Daoy (cell line): ENCODE data around the gene HAGHL. TPM values are rescaled to one million over a fixed set of nuclear protein-coding genes. Genes with fewer than 3 reads are reported as not detected.
"Not testable (repeated sequence)": the region's sequence is repeated elsewhere in the genome, so short reads cannot be mapped to it uniquely, and the experiment has no call there.

Experiments used
- DNase-seq: peaks from one replicate; pipeline ENCODE4 v3.0.0-alpha.2; 2015; ENCODE audit warnings: low read depth
- total RNA-seq: library from RNA; depleted of rRNA; stranded (reverse); fragments of >200 nt; shearing (Covaris generic); gene quantifications from 2 replicates; pipeline ENCODE4 v1.2.3, GENCODE V29; 2014

HAGHL gene
- total RNA-seq, 1 experiment from 2014 or later = 3.3 TPM

DNA sequence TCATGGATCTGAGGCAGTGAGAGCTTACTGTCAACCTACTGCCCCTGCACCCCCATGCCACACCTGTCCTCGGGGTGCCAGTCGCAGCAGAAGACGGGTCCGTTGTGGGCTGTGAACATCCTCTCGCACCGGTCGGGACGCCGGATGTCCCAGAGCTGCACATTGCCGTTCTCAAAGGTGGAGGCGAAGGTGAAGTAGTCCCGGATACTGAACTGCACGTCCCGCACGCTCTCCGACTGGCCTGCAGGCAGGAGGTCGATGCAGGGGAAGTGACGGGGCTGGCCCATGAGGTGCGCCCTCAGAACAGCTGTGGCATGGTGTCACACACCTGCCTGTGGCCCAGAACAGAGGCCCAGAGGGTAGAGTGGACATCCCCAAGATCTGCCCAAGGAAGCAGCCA is 39.4 kb upstream of the HAGHL start:
- no peak for DNase-seq

- no peak for DNase-seq
Observed at GRCh38 chr16:689175-689897, 37.6 kb upstream of the HAGHL start.

GRCh38 chr16:691242-691641 is 35.7 kb upstream of the HAGHL start:
- DNase-seq = not testable (repeated sequence)

GRCh38 chr16:692356-693108 is 34.4 kb upstream of the HAGHL start:
- DNase-seq = no peak

- DNase-seq = no peak
Observed at GRCh38 chr16:693364-693763, 33.5 kb upstream of the HAGHL start.

GRCh38 chr16:693766-694165 is 33.1 kb upstream of the HAGHL start:
- DNase-seq = no peak

DNA sequence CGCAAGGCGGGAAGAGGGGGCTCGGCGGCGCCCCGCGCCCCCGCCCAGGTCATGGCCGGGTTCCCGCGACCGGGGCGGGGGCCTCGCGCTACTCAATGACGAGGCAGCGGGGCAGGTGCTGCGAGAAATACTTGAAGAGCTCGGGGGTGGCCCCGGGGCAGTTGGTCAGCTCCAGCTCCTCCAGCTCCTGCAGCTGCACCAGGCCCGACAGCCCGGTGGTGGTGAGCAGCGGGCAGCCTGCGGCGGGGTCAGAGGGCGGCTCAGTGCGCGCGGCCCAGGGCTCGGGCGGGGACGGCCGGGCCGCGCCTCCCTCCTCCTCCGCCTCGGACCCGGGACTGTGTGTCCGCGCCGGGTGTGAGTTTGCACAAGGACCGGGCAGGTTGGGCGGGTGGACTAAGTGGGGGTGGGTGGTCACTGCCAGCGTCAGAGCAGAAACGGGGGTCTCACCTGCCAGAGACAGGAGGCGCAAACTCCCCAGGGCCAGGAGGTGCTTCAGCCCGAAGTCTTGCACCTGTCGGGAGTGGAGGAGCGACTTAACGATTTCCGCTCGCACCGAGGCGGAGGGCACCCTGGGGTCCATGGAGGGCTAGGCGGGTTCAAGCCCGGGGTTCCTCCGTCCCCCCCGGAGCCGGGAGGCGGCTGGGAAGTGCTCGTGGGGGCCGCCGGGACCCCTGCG is 32.6 kb upstream of the HAGHL start:
- DNase-seq = no peak

DNA sequence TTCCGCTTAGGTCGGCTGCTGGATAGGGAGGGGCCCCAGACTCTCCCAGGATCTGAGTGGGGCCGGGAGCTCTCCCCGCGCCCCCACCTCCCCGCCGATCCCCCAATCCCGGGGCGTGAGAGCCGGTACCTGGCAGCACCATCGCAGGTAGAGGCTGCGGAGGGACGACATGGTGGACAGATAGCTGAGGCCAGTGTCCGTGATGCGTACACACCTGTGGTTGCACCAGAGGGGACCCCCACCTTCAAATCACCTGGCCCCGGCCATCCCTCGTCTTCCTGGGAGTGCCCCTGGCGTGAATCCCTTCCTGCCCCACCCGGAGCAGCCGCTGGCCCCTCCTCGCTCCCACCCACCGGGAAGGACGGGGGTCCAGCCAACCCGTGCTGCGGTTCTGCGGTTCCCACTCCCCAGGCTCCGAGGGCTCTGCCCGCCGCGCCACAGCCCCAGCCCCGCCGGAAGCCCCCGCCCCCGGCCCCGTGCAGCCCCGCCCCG is 32.0 kb upstream of the HAGHL start:
- DNase-seq = no peak

- peak; percentile 57 for DNase-seq
Observed at GRCh38 chr16:695355-696089, 31.4 kb upstream of the HAGHL start.

GRCh38 chr16:698911-699671 is 27.8 kb upstream of the HAGHL start:
- DNase-seq = no peak

DNA sequence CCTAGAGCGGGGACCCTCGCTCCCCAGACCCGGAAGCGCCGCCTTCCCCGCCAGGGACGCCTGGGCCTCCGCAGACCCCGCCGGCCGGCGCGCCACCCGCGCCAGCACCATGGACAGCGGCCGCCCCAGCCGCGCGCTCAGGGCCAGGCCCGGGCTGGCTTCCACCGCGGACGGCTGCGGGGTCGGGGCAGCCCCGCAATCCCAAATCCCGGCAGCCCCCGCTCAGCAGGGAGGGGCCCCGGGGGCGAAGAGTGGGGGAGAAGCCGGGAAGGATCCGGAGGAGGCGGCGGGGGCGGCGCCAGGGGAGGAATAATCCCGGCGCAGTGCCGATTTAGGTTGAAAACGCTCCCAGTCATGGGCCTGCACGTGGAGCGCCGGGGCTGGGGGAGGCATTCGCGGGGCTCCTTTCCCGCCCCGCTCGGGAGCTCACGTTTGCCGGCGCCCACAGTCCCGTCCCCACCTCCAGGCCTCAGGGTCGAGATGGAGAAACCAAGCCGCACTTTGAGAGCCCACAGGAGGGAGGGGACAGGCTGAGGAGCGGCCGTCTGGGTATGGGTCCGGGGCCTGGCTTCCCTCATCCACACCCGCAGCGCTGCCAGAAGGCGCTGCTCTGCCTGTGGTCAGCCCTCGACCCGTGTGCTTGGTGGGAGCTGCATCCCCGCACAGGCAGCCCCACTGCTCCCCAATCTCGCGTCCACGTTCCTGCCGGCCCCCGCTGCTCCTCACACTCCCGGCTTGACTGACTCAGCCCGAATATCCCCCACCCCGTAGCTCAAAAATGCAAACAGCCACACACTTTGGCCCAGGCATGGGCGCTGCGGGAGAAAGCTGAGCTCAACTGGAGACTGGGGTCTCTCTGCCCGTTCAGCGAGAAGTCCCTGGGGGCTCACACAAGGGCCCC is 26.0 kb upstream of the HAGHL start:
- no peak for DNase-seq

DNA sequence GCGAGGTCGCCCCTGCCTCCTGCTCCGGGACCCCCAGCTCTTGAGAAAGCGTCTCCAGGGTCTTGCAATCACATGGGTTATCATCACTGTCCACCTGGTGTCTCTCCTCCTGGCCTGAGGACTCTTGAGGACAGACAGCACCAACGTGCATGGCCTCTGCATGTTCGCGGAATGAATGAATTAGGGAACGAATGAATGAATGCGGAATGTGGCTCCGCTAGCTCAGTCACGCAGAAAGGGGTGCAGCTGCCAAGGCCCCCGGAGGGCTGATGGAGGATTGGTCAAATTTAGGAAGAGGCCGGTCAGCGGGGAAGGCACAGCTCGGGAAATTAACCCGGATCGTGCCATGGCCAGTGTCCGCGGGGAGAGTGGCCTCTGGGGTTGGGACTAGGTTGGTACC is 24.6 kb upstream of the HAGHL start:
- DNase-seq = no peak

- DNase-seq = no peak
Observed at GRCh38 chr16:703406-703805, 23.5 kb upstream of the HAGHL start.

GRCh38 chr16:704047-704446 is 22.9 kb upstream of the HAGHL start:
- DNase-seq = no peak

- no peak for DNase-seq
Observed at GRCh38 chr16:704552-705380, 22.1 kb upstream of the HAGHL start.

DNA sequence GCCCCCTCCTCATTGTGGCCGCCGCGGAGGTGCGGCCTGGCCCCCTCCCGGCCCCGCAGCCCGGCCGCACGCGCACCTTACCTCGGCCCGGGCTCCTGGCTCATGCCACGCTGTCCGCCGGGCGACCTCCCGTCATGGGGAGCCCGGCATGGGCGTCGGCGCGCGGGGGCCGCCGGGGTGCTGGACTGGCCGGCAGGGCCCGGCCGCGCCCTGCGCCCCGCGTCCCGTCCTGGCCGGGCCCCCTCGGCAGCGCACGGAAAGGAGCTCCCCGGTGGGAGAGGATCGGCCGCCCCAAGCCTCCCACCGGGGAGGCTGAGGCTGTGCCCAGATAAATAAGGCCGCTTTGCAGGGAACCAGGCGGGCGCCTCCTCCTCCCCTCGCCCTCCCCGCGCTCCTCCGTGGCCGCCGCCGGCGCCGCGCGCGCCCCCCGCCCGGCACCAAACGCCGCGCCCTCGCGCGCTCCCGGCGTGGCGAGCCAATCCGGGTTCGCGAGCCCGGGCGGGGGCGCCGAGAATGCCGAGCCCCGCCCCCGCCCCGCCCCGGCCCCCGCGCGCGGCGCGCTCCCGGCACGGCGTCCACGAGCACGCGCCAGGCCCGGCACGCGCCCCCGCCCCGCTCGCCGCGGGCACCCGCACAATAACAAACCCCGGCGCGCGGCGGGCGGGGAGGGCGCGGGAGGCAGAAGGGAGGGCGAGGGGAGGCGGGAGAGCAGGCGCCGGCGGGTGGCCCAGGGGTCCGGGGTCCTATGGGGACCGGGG is 21.3 kb upstream of the HAGHL start, which contains the start of gene FBXL16:
TSS of gene FBXL16 (minus strand) at position 371 of the 758 bp plus-strand sequence. CDS start 8,396 bp downstream, outside the sequence.
- no peak for DNase-seq

DNA sequence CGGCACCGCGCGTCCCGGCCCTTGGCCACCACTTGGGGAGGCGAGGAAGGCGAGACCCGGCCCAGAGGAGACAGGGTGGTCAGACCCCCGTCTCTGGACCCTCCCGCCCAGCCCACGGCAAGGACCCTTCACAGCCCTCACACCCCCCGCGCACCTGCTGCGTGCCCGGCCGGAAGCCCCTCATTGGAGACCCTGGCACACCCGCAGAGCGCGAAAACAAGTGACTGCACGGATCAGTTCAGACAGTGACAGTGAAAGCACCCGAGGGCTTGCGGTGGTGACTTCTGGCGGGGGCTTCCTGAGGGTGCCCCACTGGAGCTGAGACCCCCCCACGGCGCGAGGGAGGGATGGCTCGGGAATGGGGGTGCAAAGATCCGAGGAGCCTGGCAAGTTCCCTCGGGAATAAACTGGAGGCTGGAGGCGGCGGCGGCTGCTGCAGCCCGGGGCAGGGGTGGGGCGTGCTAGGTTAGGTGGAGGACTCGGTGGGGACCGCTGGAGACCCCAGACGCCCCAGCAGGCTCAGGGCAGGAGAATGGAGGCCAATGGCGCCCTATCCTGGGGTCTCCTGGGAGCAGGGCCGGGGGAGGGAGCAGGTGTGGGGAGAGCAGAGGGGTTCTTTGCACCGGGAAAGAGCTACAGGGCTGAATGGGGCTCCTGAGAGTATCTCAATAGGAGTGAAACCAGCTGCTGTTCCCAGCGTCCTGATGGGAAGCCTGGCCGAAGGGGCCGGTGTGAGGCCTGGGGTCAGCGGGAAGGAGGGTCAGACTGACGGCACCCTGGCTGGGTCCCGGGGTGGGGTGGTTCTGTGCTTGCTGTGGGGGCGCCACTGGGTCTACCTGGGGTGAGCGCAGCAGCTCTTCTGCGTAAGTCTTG is 20.5 kb upstream of the HAGHL start:
- no peak for DNase-seq
